Activated CD8-positive, alpha-beta T cell treated with anti-CD3 and anti-CD28 coated beads, Interleukin-2, amount 10 ng/mL, durations not matched to agents 7 days and 5 days (primary cell): Measurements from ENCODE around the gene BANF1. TPM values are rescaled to one million over a fixed set of nuclear protein-coding genes. Genes with fewer than 3 reads are reported as not detected.
"Not testable (repeated sequence)": the region's sequence is repeated elsewhere in the genome, so short reads cannot be mapped to it uniquely, and the experiment has no call there.

Experiments used
- ATAC-seq: fragments of 150-1000 bp; cut with Tn5 transposase; one replicate; pipeline ENCODE4 v1.10.0; 2021; ENCODE audit warnings: moderate library complexity
- CTCF ChIA-PET: fragments of 350-600 bp; sonication (Branson Sonifier 250); formaldehyde crosslinking; loops from one replicate; lab custom pipeline; 2021; ENCODE audit warnings: antibody characterized with exemption; lab: Charles Lee
- POLR2A ChIA-PET: fragments of 350-600 bp; sonication (Branson Sonifier 250); formaldehyde crosslinking; loops from one replicate; lab custom pipeline; 2021; ENCODE audit warnings: antibody characterized with exemption; lab: Charles Lee
- DNase-seq: peaks from one replicate; pipeline ENCODE4 v3.0.0-alpha.2; 2020
- H3K27ac Mint-ChIP-seq: one replicate; pipeline ENCODE4 v1.8.0; 2021; ENCODE audit warnings: mild to moderate bottlenecking, mixed read lengths
- H3K27me3 Mint-ChIP-seq: one replicate; pipeline ENCODE4 v1.8.0; 2021; ENCODE audit warnings: low read depth, mixed read lengths
- H3K36me3 Mint-ChIP-seq: one replicate; pipeline ENCODE4 v1.8.0; 2021; ENCODE audit warnings: low read depth, mixed read lengths
- H3K4me1 Mint-ChIP-seq: one replicate; pipeline ENCODE4 v1.8.0; 2021; ENCODE audit warnings: low read depth, mixed read lengths
- H3K4me3 Mint-ChIP-seq: one replicate; pipeline ENCODE4 v1.8.0; 2021; ENCODE audit warnings: mild to moderate bottlenecking, mixed read lengths
- H3K9me3 Mint-ChIP-seq: one replicate; pipeline ENCODE4 v1.8.0; 2022; ENCODE audit warnings: mixed read lengths; ENCODE audit not compliant: insufficient read depth
- total RNA-seq, 2 experiments: library from RNA; stranded (reverse); gene quantifications; one replicate each; pipeline ENCODE4 v1.2.3, GENCODE V29; 2021

BANF1 gene
- total RNA-seq, 2 experiments from 2014 or later, result 290 to 298 TPM

GRCh38 chr11:66022401-66023185, 20.3 kb downstream of the BANF1 start:
- CTCF ChIA-PET, result interaction anchor here (0.6 to 2.6 kb wide), 46 partner anchors 9 to 429 kb away, joined by 3 to 42 read pairs (median 4); partner anchors contain the start of genes BANF1, CCDC85B, CST6 and EIF1AD
- DNase-seq (peak; percentile 84), ATAC-seq (peak; percentile 93)
- Mint-ChIP-seq H3K27ac (no peak overlapping the region), H3K27me3 (no peaks in the 10 kb centered on the region), H3K36me3 (no peaks in the 10 kb centered on the region), H3K9me3 (no peaks in the 10 kb centered on the region), H3K4me1 (peaks cover 22% of the 10 kb centered on the region), H3K4me3 (peak overlapping the region; percentile 2)
- POLR2A ChIA-PET, result interaction anchor here (1.3 kb wide), 1 partner anchor 18 kb away, joined by 3 read pairs; no protein-coding TSS in a partner anchor

GRCh38 chr11:66023186-66023440, 20.8 kb downstream of the BANF1 start:
- H3K36me3 Mint-ChIP-seq, H3K4me3 Mint-ChIP-seq, ATAC-seq, DNase-seq, H3K27me3 Mint-ChIP-seq, H3K9me3 Mint-ChIP-seq, POLR2A ChIA-PET, H3K27ac Mint-ChIP-seq: not testable (repeated sequence)
- H3K4me1 Mint-ChIP-seq, result peaks cover 22% of the 10 kb centered on the region
- CTCF ChIA-PET, result interaction anchor here (0.7 to 2.6 kb wide), 24 partner anchors 8 to 429 kb away, joined by 3 to 42 read pairs (median 6); partner anchors contain the start of genes BANF1, CCDC85B, EIF1AD and FIBP

- no peak for DNase-seq
- ChIA-PET POLR2A (no interaction called here), CTCF (interaction anchor here (0.6 to 1.0 kb wide), 2 partner anchors 18 to 19 kb away, joined by 3 to 7 read pairs; no protein-coding TSS in a partner anchor)
- ATAC-seq, result no peak
- no peaks in the 10 kb centered on the region for H3K9me3 Mint-ChIP-seq
- H3K4me1 Mint-ChIP-seq, result peaks cover 14% of the 10 kb centered on the region
- H3K4me3 Mint-ChIP-seq, result no peak within 1 kb of the TSS
- peaks cover 7% of the 10 kb centered on the region for H3K27me3 Mint-ChIP-seq
- H3K27ac Mint-ChIP-seq, result no peak within 1 kb of the TSS
- H3K36me3 Mint-ChIP-seq, result no peaks in the 10 kb centered on the region
These were observed 23.8 kb downstream of the BANF1 start, which contains the start of gene CATSPER1 for GRCh38 chr11:66026017-66026529. Gene CATSPER1, minus strand, starts transcription at chr11:66026479. Its CDS starts 100 bp downstream, at chr11:66026379.

GRCh38 chr11:66032957-66033735, 30.8 kb downstream of the BANF1 start:
- DNase-seq, result no peak
- ChIA-PET POLR2A (no interaction called here), CTCF (no interaction called here)

GRCh38 chr11:66035653-66036333, 33.5 kb downstream of the BANF1 start:
- Mint-ChIP-seq H3K9me3 (no peaks in the 10 kb centered on the region), H3K4me1 (no peaks in the 10 kb centered on the region), H3K4me3 (no peak overlapping the region), H3K27ac (no peak overlapping the region), H3K36me3 (no peaks in the 10 kb centered on the region), H3K27me3 (peaks cover 6% of the 10 kb centered on the region)
- DNase-seq (no peak), ATAC-seq (no peak)
- POLR2A ChIA-PET, result interaction anchor here (0.6 to 0.7 kb wide), 2 partner anchors 116 to 731 kb away, joined by 3 read pairs; no protein-coding TSS in a partner anchor
- CTCF ChIA-PET, result interaction anchor here (0.9 to 3.4 kb wide), 3 partner anchors 9 to 217 kb away, joined by 3 to 23 read pairs (median 21); no protein-coding TSS in a partner anchor

More at GRCh38 chr11:66032957-66033735, 30.8 kb downstream of the BANF1 start:
- Mint-ChIP-seq H3K4me1 (no peaks in the 10 kb centered on the region), H3K36me3 (no peaks in the 10 kb centered on the region), H3K27me3 (peaks cover 8% of the 10 kb centered on the region), H3K4me3 (no peak overlapping the region), H3K9me3 (no peaks in the 10 kb centered on the region), H3K27ac (no peak overlapping the region)
- ATAC-seq, result no peak

DNA sequence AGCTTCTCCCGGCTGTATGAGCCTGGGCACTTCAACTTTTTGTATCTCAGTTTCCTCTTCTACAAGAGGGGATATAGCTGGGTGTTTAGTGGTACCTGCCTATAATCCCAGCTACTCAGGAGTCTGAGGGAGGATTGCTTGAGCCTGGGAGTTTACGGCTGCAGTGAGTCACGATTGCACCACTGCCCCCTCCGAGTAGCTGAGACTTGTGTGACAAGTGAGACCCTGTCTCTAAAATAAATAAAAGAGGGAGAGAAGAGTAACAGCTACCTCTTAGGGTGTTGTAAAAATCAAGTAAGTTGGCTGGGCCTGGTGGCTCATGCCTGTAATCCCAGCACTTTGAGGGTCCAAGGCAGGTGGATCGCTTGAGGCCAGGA, 34.0 kb downstream of the BANF1 start:
- Mint-ChIP-seq H3K9me3 (no peaks in the 10 kb centered on the region), H3K4me3 (no peak overlapping the region), H3K27ac (no peak overlapping the region), H3K27me3 (peaks cover 6% of the 10 kb centered on the region), H3K4me1 (no peaks in the 10 kb centered on the region), H3K36me3 (no peaks in the 10 kb centered on the region)
- CTCF ChIA-PET, result interaction anchor here (0.9 to 3.4 kb wide), 3 partner anchors 8 to 218 kb away, joined by 3 to 23 read pairs (median 21); no protein-coding TSS in a partner anchor
- ATAC-seq (no peak), DNase-seq (no peak)
- POLR2A ChIA-PET, result interaction anchor here (0.7 kb wide), 1 partner anchor 116 kb away, joined by 3 read pairs; no protein-coding TSS in a partner anchor

GRCh38 chr11:66037327-66037726, 35.0 kb downstream of the BANF1 start:
- Mint-ChIP-seq H3K27me3 (peaks cover 4% of the 10 kb centered on the region), H3K4me3 (no peak overlapping the region), H3K4me1 (no peaks in the 10 kb centered on the region), H3K36me3 (no peaks in the 10 kb centered on the region), H3K9me3 (no peaks in the 10 kb centered on the region), H3K27ac (no peak overlapping the region)
- ATAC-seq (no peak), DNase-seq (no peak)
- ChIA-PET POLR2A (no interaction called here), CTCF (interaction anchor here (2.7 to 3.4 kb wide), 2 partner anchors 7 to 15 kb away, joined by 21 to 23 read pairs; no protein-coding TSS in a partner anchor)

DNA sequence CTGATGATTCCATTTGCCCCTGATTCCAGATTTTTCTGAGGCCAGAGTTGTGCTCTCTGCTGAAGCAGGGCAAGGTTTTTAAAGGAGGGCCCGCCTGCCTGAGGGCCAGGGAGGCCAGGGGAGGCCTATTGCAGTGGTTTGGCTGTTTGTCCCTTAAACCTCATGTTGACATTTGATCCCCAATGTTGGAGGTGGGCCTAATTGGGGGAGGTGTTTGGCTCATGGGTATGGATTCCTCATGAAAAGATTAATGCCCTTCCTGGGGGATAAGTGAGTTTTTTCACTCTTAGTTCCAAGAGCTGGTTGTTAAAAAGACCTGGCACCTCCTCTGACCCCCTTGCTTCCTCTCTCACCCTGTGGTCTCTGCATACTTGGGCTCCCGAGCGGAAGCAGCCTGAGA, 37.5 kb downstream of the BANF1 start:
- Mint-ChIP-seq H3K4me3 (no peak overlapping the region), H3K9me3 (no peaks in the 10 kb centered on the region), H3K27me3 (peaks cover 2% of the 10 kb centered on the region), H3K4me1 (peaks cover 3% of the 10 kb centered on the region), H3K36me3 (no peaks in the 10 kb centered on the region), H3K27ac (no peak overlapping the region)
- ChIA-PET CTCF (interaction anchor here (1.4 to 2.0 kb wide), 3 partner anchors 18 to 155 kb away, joined by 3 to 13 read pairs (median 3); no protein-coding TSS in a partner anchor), POLR2A (no interaction called here)
- no peak for DNase-seq
- ATAC-seq, result no peak

DNA sequence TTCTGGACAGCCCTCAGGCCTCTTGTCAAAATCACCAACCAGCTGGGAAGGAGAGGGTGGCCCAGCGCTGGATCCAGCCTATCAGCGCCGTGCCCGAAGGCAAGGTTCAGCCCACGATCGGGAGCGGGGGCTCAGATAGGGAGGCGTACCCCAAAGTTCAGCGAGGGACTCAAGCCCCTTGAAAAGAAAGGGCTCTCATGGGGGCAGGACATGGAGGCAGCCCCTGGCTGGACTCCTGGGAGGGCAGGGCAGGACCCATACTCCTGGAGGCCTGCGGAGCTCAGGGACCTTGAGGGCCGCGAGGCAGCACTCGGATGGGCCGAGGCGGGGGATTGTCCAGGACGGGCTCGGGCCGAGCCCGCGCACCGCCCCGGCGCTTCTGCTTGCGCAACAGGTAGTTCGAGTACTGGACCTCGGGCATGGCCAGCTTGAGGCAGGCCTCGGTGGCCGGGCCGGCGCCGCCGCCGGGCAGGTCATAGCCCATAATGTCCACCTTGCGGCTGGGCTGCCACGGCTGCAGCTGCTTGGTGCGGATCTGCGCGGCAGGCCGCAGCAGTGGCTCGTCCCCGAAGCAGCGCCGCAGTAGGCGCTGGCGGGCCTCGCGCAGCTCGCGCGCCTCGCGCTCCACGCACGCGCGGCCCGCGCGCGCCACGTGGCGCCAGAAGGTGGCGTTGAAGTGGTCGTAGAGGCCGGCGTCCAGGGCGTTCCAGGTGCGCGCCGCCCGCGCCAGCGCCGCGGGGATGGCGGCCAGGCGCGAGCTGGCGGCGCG, 40.1 kb downstream of the BANF1 start:
- ChIA-PET CTCF (interaction anchor here (0.6 to 1.6 kb wide), 2 partner anchors 8 to 1193 kb away, joined by 3 read pairs; no protein-coding TSS in a partner anchor), POLR2A (interaction anchor here (1.0 kb wide), 1 partner anchor 10 kb away, joined by 3 read pairs; the partner anchor contains the start of gene SF3B2)
- DNase-seq, result no peak
- Mint-ChIP-seq H3K4me3 (no peak overlapping the region), H3K9me3 (no peaks in the 10 kb centered on the region), H3K27me3 (no peaks in the 10 kb centered on the region), H3K36me3 (no peaks in the 10 kb centered on the region), H3K27ac (no peak overlapping the region), H3K4me1 (peaks cover 9% of the 10 kb centered on the region)
- ATAC-seq, result no peak
